Measurements from ENCODE around the gene SPG11. TPM values are rescaled to one million over a fixed set of nuclear protein-coding genes. Genes with fewer than 3 reads are reported as not detected.

Gene SPG11
- total RNA-seq, 1 donor from 2014 or later = 37.5 TPM

DNA sequence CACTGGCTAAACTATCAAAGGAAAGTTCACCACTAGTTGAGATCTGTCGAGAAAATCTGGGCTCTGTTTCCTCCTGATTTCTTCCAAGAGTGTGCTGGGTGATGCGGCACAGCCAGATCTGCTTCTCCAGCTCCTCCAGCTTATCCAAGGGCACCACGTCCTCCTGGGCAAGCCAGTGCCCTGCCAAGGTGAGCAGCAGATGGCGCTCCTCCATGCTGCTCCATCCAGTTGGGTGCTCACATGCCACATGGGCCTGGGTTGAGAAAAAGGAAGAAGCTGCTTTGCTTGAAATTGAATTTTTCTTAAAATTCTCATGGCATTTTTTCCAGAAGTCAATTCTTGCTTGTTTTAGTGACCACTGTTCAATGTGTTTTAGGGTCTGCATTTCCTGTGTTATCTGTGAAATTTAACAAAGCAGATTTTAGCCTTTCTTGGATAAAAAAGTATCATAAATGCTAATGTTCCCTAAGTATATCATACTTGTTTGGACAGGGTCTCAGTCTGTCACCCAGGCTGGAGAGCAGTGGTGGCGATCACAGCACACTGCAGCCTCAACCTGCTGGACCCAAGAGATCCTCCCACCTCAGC is 79.2 kb downstream of the SPG11 start:
- DNase-seq (ENCODE audit: low read depth) = no peak
- no peak overlapping the region for H3K4me3 ChIP-seq (ENCODE audit: low read depth, low read length)
- TF ChIP-seq CTCF (conservative IDR thresholded peaks at IDR 0.05; ENCODE audit: low read depth, low read length) = peak; percentile 70

GRCh38 chr15:44580105-44580504 is 83.4 kb downstream of the SPG11 start:
- no peak overlapping the region for H3K4me3 ChIP-seq (ENCODE audit: low read depth, low read length)
- DNase-seq (ENCODE audit: low read depth) = no peak
- TF ChIP-seq CTCF (conservative IDR thresholded peaks at IDR 0.05; ENCODE audit: low read depth, low read length) = no peak

DNA sequence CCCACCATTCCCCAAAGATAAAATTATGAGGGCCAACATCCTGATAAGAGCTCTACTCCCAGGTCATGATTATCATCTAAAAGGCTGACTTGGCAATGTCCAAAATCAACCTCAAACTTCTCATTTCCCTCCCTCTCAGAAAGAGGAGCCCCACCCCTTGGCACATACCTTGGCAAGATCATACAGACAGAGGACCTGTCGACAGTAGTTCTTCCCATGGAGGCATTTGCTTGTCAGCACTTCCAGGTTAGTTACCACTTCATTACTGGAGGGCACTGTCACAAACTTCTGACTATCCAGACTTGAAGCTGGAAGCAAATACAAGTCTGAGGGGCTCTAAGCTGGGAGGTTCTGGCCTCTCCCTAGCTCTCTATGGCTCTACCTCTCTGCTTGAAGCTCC is 88.7 kb downstream of the SPG11 start:
- no peak for DNase-seq (ENCODE audit: low read depth)
- no peak overlapping the region for H3K4me3 ChIP-seq (ENCODE audit: low read depth, low read length)
- no peak for TF ChIP-seq CTCF (conservative IDR thresholded peaks at IDR 0.05; ENCODE audit: low read depth, low read length)

DNA sequence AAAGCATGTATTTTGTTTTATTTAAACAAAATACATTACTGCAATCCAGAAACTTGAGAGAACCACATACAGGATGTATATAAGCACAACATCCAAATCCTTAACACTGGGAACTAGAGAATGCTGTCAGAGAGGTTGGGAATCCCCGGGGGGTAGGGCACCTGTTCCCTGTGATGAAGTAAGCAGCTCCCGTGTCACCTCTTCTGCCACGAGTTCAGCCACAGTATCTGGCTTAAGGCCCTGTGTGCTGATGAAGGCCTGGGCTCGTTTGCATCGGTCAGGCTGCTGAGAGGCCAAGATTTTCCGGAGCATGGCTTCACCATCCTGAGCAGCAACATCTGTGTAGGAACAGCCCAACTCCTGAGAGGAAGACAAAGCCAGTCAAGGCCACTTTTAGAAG is 90.1 kb downstream of the SPG11 start:
- TF ChIP-seq CTCF (conservative IDR thresholded peaks at IDR 0.05; ENCODE audit: low read depth, low read length) = no peak
- DNase-seq (ENCODE audit: low read depth) = no peak
- no peak overlapping the region for H3K4me3 ChIP-seq (ENCODE audit: low read depth, low read length)

- H3K4me3 ChIP-seq (ENCODE audit: low read depth, low read length) = no peak overlapping the region
- TF ChIP-seq CTCF (conservative IDR thresholded peaks at IDR 0.05; ENCODE audit: low read depth, low read length) = no peak
- no peak for DNase-seq (ENCODE audit: low read depth)
These were observed 93.1 kb downstream of the SPG11 start for GRCh38 chr15:44570361-44570760.

DNA sequence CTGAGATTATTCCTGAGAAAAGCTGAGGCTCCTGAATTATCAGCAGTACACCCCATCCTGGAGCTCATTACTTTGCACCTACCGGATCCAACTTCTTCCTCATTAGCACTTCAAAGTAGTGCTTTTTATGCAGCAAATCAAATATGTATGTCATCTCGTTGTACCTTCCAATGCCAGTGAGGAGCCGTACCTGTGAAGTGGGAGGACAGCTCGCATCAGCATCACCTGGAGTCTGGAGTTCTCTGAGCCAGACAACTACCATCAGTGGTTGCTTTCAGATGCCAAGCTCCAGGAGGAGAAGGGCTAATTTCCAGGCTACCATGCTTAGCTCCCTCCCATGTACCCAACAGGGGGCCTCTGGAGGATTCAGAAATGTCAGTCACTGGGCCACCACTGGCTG is 94.1 kb downstream of the SPG11 start:
- H3K4me3 ChIP-seq (ENCODE audit: low read depth, low read length) = no peak overlapping the region
- DNase-seq (ENCODE audit: low read depth) = no peak
- no peak for TF ChIP-seq CTCF (conservative IDR thresholded peaks at IDR 0.05; ENCODE audit: low read depth, low read length)

GRCh38 chr15:44568338-44568737 is 95.1 kb downstream of the SPG11 start:
- no peak for TF ChIP-seq CTCF (conservative IDR thresholded peaks at IDR 0.05; ENCODE audit: low read depth, low read length)
- no peak overlapping the region for H3K4me3 ChIP-seq (ENCODE audit: low read depth, low read length)
- DNase-seq (ENCODE audit: low read depth) = no peak

All from epithelial cell of proximal tubule (primary cell).